ENCODE measurements around the gene YEATS4. TPM values are rescaled to one million over a fixed set of nuclear protein-coding genes. Genes with fewer than 3 reads are reported as not detected.

The YEATS4 gene
- total and polyA plus RNA-seq, 9 of the 15 experiments (the other 6 are each of a cell fraction or from before 2014, with no cell fraction given) = 25.9 to 92.2 (median 49.2) TPM

GRCh38 chr12:69350002-69350626, 9.4 kb upstream of the YEATS4 start:
- TF ChIP-seq TEAD2 (tag; IDR thresholded peaks at IDR 0.05) = no peak
- TF ChIP-seq ASH1L (IDR thresholded peaks at IDR 0.05; ENCODE audit: borderline replicate concordance, low read depth, partially characterized antibody) = no peak
- TF ChIP-seq ZC3H4 (CRISPR knock-in tag; IDR thresholded peaks at IDR 0.05; ENCODE audit: borderline replicate concordance) = no peak
- no peak for TF ChIP-seq NRF1 (conservative IDR thresholded peaks at IDR 0.05 in 1 of 2, IDR thresholded peaks at IDR 0.05 in 1 of 2)
- TF ChIP-seq RFX7 (CRISPR knock-in tag; IDR thresholded peaks at IDR 0.05) = no peak
- no peak for TF ChIP-seq PHTF2 (CRISPR knock-in tag; IDR thresholded peaks at IDR 0.05)
- TF ChIP-seq EHMT2 (IDR thresholded peaks at IDR 0.05) = no peak
- no peak for TF ChIP-seq SRSF7 (optimal IDR thresholded peaks at IDR 0.05; ENCODE audit: low read depth, low read length)
- no peak for TF ChIP-seq ZNF316 (IDR thresholded peaks at IDR 0.05)
- no peak for TF ChIP-seq TFAP4 (CRISPR knock-in tag; IDR thresholded peaks at IDR 0.05; ENCODE audit: borderline replicate concordance)
- TF ChIP-seq TCF15 (CRISPR knock-in tag; IDR thresholded peaks at IDR 0.05) = no peak
- TF ChIP-seq PPARD (CRISPR knock-in tag; IDR thresholded peaks at IDR 0.05) = no peak
- no peak for TF ChIP-seq ZNF449 (CRISPR knock-in tag; IDR thresholded peaks at IDR 0.05)
- CTCF ChIA-PET (ENCODE audit: low intra/inter-chr PET ratio) = interaction anchor here (0.6 kb wide), 1 partner anchor 63 kb away, joined by 4 read pairs; no protein-coding TSS in a partner anchor
- Histone ChIP-seq H3K9ac (ENCODE audit: insufficient read depth in 1 of 2, low read depth in 2 of 2, low read length in 2 of 2) (no peak overlapping the region), H3K27ac (ENCODE audit: extremely low read depth, low read depth, low read length) (no peak overlapping the region), H4K20me1 (replicated peaks; ENCODE audit: control insufficient read depth, insufficient read depth, low read length) (no peaks in the 10 kb centered on the region), H3K36me3 (ENCODE audit: control insufficient read depth, insufficient read depth, low read length) (no peaks in the 10 kb centered on the region), H3K9me3 (replicated peaks; ENCODE audit: control insufficient read depth, insufficient read depth, low read depth, low read length) (no peaks in the 10 kb centered on the region), H3K79me2 (ENCODE audit: control insufficient read depth, insufficient read depth, low read length) (no peaks in the 10 kb centered on the region), H3K4me2 (ENCODE audit: insufficient read depth, low read length) (no peak overlapping the region), H3K27me3 (ENCODE audit: control insufficient read depth in 2 of 2, insufficient read depth in 2 of 2, low read length in 2 of 2) (no peaks in the 10 kb centered on the region), H3K4me3 (no peak overlapping the region), H3K4me1 (replicated peaks in 1 of 2; ENCODE audit: control insufficient read depth in 2 of 2, insufficient read depth in 2 of 2, low read length in 2 of 2) (peaks cover 8 to 20% of the 10 kb centered on the region in 2 experiments; a peak in 4 of 5 replicates), H3K9me1 (ENCODE audit: control insufficient read depth, insufficient read depth, low read length) (no peaks in the 10 kb centered on the region), H2AFZ (ENCODE audit: low read depth, low read length) (no peak overlapping the region)
- BruUV-seq (replicated peaks) = no TSS peak
- DNase-seq (ENCODE audit: extremely low read depth in 1 of 4, low spot score in 3 of 4) = no peak
- WGBS (ENCODE audit: insufficient coverage, low coverage, missing lambda C conversion rate) = 64% methylated on average over 2 of the region's 2 CpGs
- in situ Hi-C loops (cut with MboI) (loop anchor here (10.0 kb wide), 1 partner anchor 225 kb away; no protein-coding TSS in a partner anchor), intact Hi-C loops (cut with micrococcal nuclease) (loop anchor here (10.0 kb wide), 2 partner anchors 125 to 195 kb away; partner anchors contain the start of gene FRS2)
- no peak for FAIRE-seq
- no peak for ATAC-seq
- POLR2A ChIA-PET = interaction anchor here (0.5 to 1.7 kb wide), 6 partner anchors 9 to 72 kb away, joined by 3 to 11 read pairs (median 3); no protein-coding TSS in a partner anchor
